KOPT-K1 (cell line): ENCODE data around the gene TMEM272.

ENCODE experiments used
- H3K27ac ChIP-seq: fragments of 200-600 bp; sonication (generic); 2 replicates; pipeline ENCODE4 v1.5.1; 2016; ENCODE audit warnings: antibody characterized with exemption, mild to moderate bottlenecking, low read depth, low read length; ENCODE audit not compliant: poor library complexity, severe bottlenecking
- H3K36me3 ChIP-seq: fragments of 200-600 bp; sonication (generic); 2 replicates; pipeline ENCODE4 v1.5.1; 2017; ENCODE audit warnings: antibody characterized with exemption, mild to moderate bottlenecking, low read length, moderate library complexity; ENCODE audit not compliant: insufficient read depth
- H3K9me3 ChIP-seq: fragments of 200-600 bp; sonication (generic); 2 replicates; pipeline ENCODE4 v1.5.1; 2017; ENCODE audit warnings: antibody characterized with exemption, low read length, mild to moderate bottlenecking; ENCODE audit not compliant: insufficient read depth, poor library complexity, severe bottlenecking

TMEM272 gene

DNA sequence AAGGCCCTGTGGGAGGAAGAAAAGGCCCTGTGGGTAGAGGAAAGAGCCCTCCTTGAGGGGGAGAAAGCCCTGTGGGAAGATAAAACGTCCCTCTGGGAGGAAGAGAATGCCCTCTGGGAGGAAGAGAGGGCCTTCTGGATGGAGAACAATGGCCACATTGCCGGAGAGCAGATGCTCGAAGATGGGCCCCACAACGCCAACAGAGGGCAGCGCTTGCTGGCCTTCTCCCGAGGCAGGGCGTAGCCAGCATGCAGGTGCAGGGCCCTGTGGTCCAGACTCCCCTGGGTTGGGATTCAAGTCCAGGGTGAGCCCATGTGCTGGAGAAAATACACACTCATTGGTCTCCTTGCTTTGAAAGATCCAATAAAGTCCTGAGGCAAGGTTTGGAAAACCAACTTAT is 20.9 kb upstream of the TMEM272 start:
- Histone ChIP-seq H3K9me3 (no peaks in the 10 kb centered on the region), H3K36me3 (no peaks in the 10 kb centered on the region), H3K27ac (no peak overlapping the region)

DNA sequence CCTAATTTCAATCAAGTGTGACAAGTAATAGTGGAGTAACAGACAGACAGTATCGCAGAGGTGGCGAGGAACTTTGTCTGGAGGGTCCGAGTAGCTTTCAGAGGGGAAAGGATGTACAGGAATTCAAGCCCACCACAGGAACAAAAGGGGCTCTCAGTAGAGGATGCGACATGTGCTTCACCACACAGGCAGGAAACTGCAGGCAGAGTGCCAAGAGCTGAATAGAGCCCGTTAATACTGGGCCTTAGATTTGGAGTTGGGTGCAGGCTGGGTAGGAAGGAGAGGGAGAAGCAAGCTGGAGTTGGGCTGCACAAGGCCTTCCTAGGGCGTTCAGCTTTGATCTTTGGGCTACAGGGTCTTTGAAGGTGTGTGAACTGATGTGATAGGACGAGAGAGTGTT is 18.0 kb upstream of the TMEM272 start:
- Histone ChIP-seq H3K9me3 (no peaks in the 10 kb centered on the region), H3K36me3 (no peaks in the 10 kb centered on the region), H3K27ac (no peak overlapping the region)

DNA sequence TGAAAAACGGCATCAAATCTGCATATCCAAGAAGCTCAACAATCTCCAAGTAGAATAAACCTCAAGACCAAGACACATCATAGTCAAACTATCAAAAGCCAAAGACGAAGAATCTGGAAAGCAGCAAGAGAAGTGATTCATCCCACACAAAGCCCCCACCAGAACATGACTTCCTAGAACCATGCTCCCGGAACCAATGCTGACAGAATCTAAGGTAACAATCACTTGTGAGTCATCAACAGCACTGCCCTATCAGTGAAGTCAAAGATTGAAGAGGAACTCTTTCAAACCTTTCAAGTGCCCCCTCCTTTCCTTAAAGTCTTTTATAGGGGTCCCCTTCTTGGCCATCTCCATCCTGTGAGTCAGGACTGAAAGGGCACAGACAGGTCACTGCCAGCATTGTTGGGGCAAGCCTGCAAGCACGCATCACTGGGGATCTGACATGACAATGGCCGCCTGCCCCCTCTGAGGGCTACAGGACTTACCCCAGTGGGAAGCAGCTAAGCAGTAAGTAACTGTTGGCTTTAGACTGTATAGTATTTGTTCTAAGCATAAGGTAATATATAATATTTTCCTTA is 16.8 kb upstream of the TMEM272 start, which contains the start of gene CCDC70:
Gene CCDC70, plus strand, starts transcription at position 247 of the 578 bp plus-strand sequence. CDS start 3,443 bp downstream, outside the sequence.
- no peak within 1 kb of the TSS for H3K27ac ChIP-seq
- H3K36me3 ChIP-seq = no peaks in the 10 kb centered on the region
- no peaks in the 10 kb centered on the region for H3K9me3 ChIP-seq

GRCh38 chr13:51858433-51859247 is 13.7 kb upstream of the TMEM272 start:
- Histone ChIP-seq H3K9me3 (no peaks in the 10 kb centered on the region), H3K27ac (no peak overlapping the region), H3K36me3 (no peaks in the 10 kb centered on the region)

- Histone ChIP-seq H3K27ac (no peak overlapping the region), H3K36me3 (no peaks in the 10 kb centered on the region), H3K9me3 (no peaks in the 10 kb centered on the region)
Measured at GRCh38 chr13:51856998-51857397, 12.0 kb upstream of the TMEM272 start.

- no peaks in the 10 kb centered on the region for H3K36me3 ChIP-seq
- no peaks in the 10 kb centered on the region for H3K9me3 ChIP-seq
- H3K27ac ChIP-seq = no peak overlapping the region
Measured at GRCh38 chr13:51856027-51856736, 11.2 kb upstream of the TMEM272 start.

DNA sequence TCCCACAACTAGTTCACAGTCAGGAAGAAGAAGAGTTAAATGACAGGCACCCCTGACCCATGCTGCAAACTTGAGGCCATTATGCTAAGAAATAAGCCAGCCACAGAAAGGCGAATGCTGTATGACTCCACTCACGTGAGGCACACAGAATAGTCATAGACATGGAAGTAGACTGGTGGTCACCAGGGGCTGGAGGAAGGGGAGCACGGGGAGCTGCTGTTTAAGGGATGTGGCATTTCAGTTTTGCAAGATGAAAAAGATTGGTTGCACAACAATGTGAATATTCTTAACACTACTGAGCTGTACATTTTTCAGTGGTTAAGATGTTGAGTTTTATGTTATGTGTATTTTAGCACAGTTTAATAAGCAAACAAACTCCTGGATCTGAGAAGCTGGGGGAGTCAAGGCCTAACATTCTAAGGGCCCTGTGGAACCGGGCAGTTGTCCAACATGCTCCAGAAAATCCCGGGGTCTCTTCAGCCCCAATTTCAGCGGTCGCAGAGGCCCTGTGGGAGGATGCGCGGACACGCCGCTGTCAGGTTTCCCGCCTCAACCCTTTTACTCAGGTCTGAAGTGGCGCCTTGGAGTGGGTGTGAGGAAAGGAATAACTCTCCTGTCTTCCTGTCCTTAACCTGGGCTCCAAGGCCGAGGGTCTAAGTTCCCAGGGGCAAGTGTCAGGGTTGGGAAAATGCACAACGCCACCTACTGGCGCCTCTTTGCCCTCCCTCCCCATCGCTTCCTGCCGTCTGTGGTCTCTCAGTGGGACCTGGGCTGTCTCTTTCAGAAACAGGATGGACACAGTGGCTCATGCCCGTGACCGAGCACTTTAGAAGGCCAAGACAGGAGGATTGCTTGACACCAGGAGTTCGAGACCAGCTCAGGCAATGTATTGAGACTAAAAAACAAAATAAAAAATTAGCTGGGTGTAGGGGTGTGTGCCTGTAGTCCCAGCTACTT is 4.4 kb upstream of the TMEM272 start:
- no peak overlapping the region for H3K27ac ChIP-seq
- H3K9me3 ChIP-seq = no peaks in the 10 kb centered on the region

GRCh38 chr13:51848674-51849073 is 3.7 kb upstream of the TMEM272 start:
- Histone ChIP-seq H3K9me3 (no peaks in the 10 kb centered on the region), H3K36me3 (no peaks in the 10 kb centered on the region), H3K27ac (no peak overlapping the region)

More for the DNA sequence above, 4.4 kb upstream of the TMEM272 start:
- no peaks in the 10 kb centered on the region for H3K36me3 ChIP-seq

DNA sequence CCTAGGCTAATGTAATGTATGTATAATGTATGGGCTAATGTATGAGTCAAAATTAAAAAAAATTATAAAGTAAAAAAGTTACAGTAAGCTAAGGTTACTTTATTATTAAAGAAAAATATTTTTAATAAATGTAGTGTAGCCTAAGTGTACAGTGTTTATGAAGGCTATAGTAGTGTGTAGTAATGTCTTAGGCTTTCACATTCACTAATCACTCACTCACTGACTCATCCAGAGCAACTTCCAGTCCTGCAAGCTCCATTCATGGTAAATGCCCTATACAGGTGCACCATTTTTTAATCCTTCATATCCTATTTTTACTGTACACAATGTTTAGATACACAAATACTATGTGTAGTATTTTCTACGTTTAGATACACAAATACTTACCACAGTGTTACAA is 1.8 kb upstream of the TMEM272 start:
- Histone ChIP-seq H3K9me3 (no peaks in the 10 kb centered on the region), H3K36me3 (no peaks in the 10 kb centered on the region), H3K27ac (no peak overlapping the region)

GRCh38 chr13:51845574-51846318 is 769 bp upstream of the TMEM272 start:
- no peaks in the 10 kb centered on the region for H3K9me3 ChIP-seq
- H3K36me3 ChIP-seq = no peaks in the 10 kb centered on the region
- H3K27ac ChIP-seq = no peak overlapping the region

- no peaks in the 10 kb centered on the region for H3K9me3 ChIP-seq
- H3K36me3 ChIP-seq = no peaks in the 10 kb centered on the region
- H3K27ac ChIP-seq = no peak overlapping the region
Measured at GRCh38 chr13:51843529-51843928, 1.4 kb downstream of the TMEM272 start.

DNA sequence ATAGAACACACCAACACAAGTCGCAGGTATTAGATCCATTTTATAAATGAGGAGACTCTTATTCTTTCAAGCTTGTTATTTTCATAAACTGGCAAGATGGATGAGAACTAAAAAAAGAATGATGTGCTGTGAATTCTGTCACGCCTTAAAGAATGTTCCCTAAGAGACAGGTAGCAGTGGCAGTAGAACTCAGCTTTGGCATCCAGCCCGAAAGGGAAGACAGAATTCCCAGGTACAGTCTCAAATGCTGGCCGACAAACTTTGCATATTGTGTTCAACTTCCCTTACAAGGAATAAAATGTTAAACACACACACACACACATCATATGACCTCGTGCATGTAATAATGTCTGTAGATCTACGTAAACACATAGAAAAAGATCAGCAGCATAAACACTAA is 3.2 kb downstream of the TMEM272 start:
- Histone ChIP-seq H3K36me3 (no peaks in the 10 kb centered on the region), H3K27ac (no peak overlapping the region), H3K9me3 (no peaks in the 10 kb centered on the region)

DNA sequence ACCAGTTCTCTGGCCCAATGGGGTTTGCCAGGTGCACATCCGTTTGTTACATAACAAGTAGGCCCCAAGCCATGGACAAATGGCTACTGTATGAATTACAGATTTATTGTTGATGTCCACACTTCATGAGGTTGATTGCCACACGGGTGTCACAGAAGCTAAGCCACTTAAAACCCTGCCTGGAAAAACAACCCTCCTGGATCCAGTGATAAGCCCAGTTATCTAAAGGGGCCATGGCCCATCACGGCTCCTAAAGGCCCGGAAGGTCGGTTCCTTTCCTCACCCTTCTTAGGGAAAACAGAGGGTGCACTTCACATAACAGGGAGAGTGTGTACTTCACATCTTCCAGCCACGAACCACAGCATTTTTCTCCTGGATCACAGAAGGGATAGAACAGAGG is 4.1 kb downstream of the TMEM272 start:
- Histone ChIP-seq H3K9me3 (no peaks in the 10 kb centered on the region), H3K36me3 (no peaks in the 10 kb centered on the region), H3K27ac (no peak overlapping the region)
